Stimulated activated CD8-positive, alpha-beta memory T cell treated with anti-CD3 and anti-CD28 coated beads, Interleukin-7, amount 100 ng/mL, for 24 hours (primary cell): ENCODE data around the gene FBXL14.

Source experiments
- DNase-seq: peaks from one replicate; pipeline ENCODE4 v3.0.0-alpha.2; 2020; ENCODE audit warnings: low read depth

The FBXL14 gene

GRCh38 chr12:1594261-1595025, at the start of gene FBXL14:
Gene FBXL14, minus strand, starts transcription at chr12:1594581. Its CDS starts 515 bp downstream, at chr12:1594066.
- peak; percentile 85 for DNase-seq

GRCh38 chr12:1643905-1644533, 49.6 kb upstream of the FBXL14 start:
- no peak for DNase-seq

- no peak for DNase-seq
Measured at GRCh38 chr12:1643043-1643442, 48.7 kb upstream of the FBXL14 start.

GRCh38 chr12:1642513-1642912, 48.1 kb upstream of the FBXL14 start:
- DNase-seq, result no peak

- no peak for DNase-seq
Measured at GRCh38 chr12:1640328-1641234, 46.2 kb upstream of the FBXL14 start.

- no peak for DNase-seq
Measured at GRCh38 chr12:1639538-1639937, 45.2 kb upstream of the FBXL14 start.

- DNase-seq, result no peak
Measured at GRCh38 chr12:1638203-1638602, 43.8 kb upstream of the FBXL14 start.

GRCh38 chr12:1635301-1636095, 41.1 kb upstream of the FBXL14 start:
- DNase-seq, result no peak

GRCh38 chr12:1634590-1635191, 40.3 kb upstream of the FBXL14 start:
- DNase-seq, result peak; percentile 33

- DNase-seq, result no peak
Measured at GRCh38 chr12:1634149-1634548, 39.8 kb upstream of the FBXL14 start.

GRCh38 chr12:1633459-1633858, 39.1 kb upstream of the FBXL14 start:
- no peak for DNase-seq

- no peak for DNase-seq
Measured at GRCh38 chr12:1632702-1633101, 38.3 kb upstream of the FBXL14 start.

GRCh38 chr12:1630827-1631591, 36.6 kb upstream of the FBXL14 start:
- no peak for DNase-seq

- no peak for DNase-seq
Measured at GRCh38 chr12:1630133-1630826, 35.9 kb upstream of the FBXL14 start.

GRCh38 chr12:1629338-1630132, 35.2 kb upstream of the FBXL14 start:
- DNase-seq, result no peak

- DNase-seq, result no peak
Measured at GRCh38 chr12:1628666-1629337, 34.4 kb upstream of the FBXL14 start, which contains the start of gene WNT5B. Gene WNT5B, plus strand, starts transcription at chr12:1629231. Its CDS starts 2,124 bp downstream, at chr12:1631355.

GRCh38 chr12:1622406-1622805, 28.0 kb upstream of the FBXL14 start:
- no peak for DNase-seq

- no peak for DNase-seq
Measured at GRCh38 chr12:1620092-1620491, 25.7 kb upstream of the FBXL14 start.
